IMR-90 (cell line): ENCODE data around the gene DHRS13. TPM values are rescaled to one million over a fixed set of nuclear protein-coding genes. Genes with fewer than 3 reads are reported as not detected.

Experiments used
- ATAC-seq: fragments of 200-7000 bp; cut with Tn5 transposase; 2 replicates; pipeline ENCODE4 v1.9.1; 2020; ENCODE audit warnings: low read depth, mild to moderate bottlenecking, moderate library complexity
- BruUV-seq: library from RNA; stranded (reverse); fragments of 400-500 nt; replicated peaks from 2 replicates; lab custom pipeline; 2021; lab: Mats Ljungman, UMichigan
- CTCF ChIA-PET: fragments of 300-600 bp; formaldehyde crosslinking; extraction: SDS; loops from one replicate; lab custom pipeline; 2021; ENCODE audit warnings: antibody characterized with exemption; lab: Yijun Ruan, JAX
- POLR2A ChIA-PET: fragments of 300-600 bp; sonication (Branson Sonifier 250); formaldehyde crosslinking; loops from one replicate; lab custom pipeline; 2022; ENCODE audit warnings: antibody characterized with exemption; ENCODE audit not compliant: unreplicated experiment; lab: Charles Lee
- DNase-seq: peaks from one replicate; pipeline ENCODE4 v3.0.0; 2013
- H2AFZ ChIP-seq: replicated peaks from 2 replicates; pipeline ENCODE3; 2013; ENCODE audit warnings: low read length, mild to moderate bottlenecking; ENCODE audit not compliant: poor library complexity
- H2AK5ac ChIP-seq: 2 replicates; pipeline ENCODE4 v1.6.1; 2013; ENCODE audit warnings: low read depth, low read length, inconsistent platforms
- H2AK9ac ChIP-seq: replicated peaks from 2 replicates; pipeline ENCODE3; 2013; ENCODE audit warnings: mild to moderate bottlenecking, low read depth, low read length, moderate library complexity; ENCODE audit not compliant: poor library complexity
- H2BK120ac ChIP-seq: 2 replicates; pipeline ENCODE4 v1.6.1; 2013; ENCODE audit warnings: low read depth, low read length, inconsistent platforms
- H2BK15ac ChIP-seq: 3 replicates; pipeline ENCODE4 v1.6.1; 2013; ENCODE audit warnings: low read depth, low read length, inconsistent platforms
- H2BK20ac ChIP-seq: 2 replicates; pipeline ENCODE4 v1.6.1; 2013; ENCODE audit warnings: low read depth, mild to moderate bottlenecking, inconsistent platforms, low read length, moderate library complexity
- H2BK5ac ChIP-seq: 2 replicates; pipeline ENCODE4 v1.6.1; 2013; ENCODE audit warnings: mild to moderate bottlenecking, low read depth, low read length, inconsistent platforms; ENCODE audit not compliant: poor library complexity, severe bottlenecking
- H3K14ac ChIP-seq: replicated peaks from 2 replicates; pipeline ENCODE4 v1.6.1; 2013; ENCODE audit warnings: low read depth, low read length, inconsistent platforms
- H3K18ac ChIP-seq: 2 replicates; pipeline ENCODE4 v1.6.1; 2013; ENCODE audit warnings: low read depth, low read length, control low read depth
- H3K23ac ChIP-seq: 2 replicates; pipeline ENCODE4 v1.6.1; 2013; ENCODE audit warnings: low read depth, low read length, inconsistent platforms
- H3K27ac ChIP-seq: 2 replicates; pipeline ENCODE4 v1.5.1; 2013; ENCODE audit warnings: mild to moderate bottlenecking, control low read depth, low read length; ENCODE audit not compliant: insufficient read depth
- H3K27me3 ChIP-seq: 2 replicates; pipeline ENCODE4 v1.6.1; 2013; ENCODE audit warnings: low read length; ENCODE audit not compliant: control insufficient read depth, insufficient read depth
- H3K36me3 ChIP-seq: 2 replicates; pipeline ENCODE4 v1.6.1; 2013; ENCODE audit warnings: low read length, mixed read lengths; ENCODE audit not compliant: control insufficient read depth, insufficient read depth
- H3K4ac ChIP-seq: 2 replicates; pipeline ENCODE4 v1.6.1; 2013; ENCODE audit warnings: low read depth, low read length, inconsistent platforms
- H3K4me1 ChIP-seq: 2 replicates; pipeline ENCODE4 v1.6.1; 2013; ENCODE audit warnings: low read length, mixed read lengths; ENCODE audit not compliant: control insufficient read depth, insufficient read depth
- H3K4me2 ChIP-seq: 2 replicates; pipeline ENCODE4 v1.6.1; 2013; ENCODE audit warnings: low read depth, mild to moderate bottlenecking, control low read depth, low read length, moderate library complexity
- H3K4me3 ChIP-seq: 2 replicates; pipeline ENCODE4 v1.5.1; 2013; ENCODE audit warnings: low read depth, mild to moderate bottlenecking, control low read depth, low read length, moderate library complexity; ENCODE audit not compliant: insufficient read depth
- H3K56ac ChIP-seq: 2 replicates; pipeline ENCODE4 v1.6.1; 2013; ENCODE audit warnings: low read length, inconsistent platforms; ENCODE audit not compliant: insufficient read depth; ENCODE audit errors: extremely low read depth
- H3K79me1 ChIP-seq, 2 experiments: 2 replicates each; pipeline ENCODE4 v1.6.1; 2013; ENCODE audit warnings: low read length in 2 of 2, inconsistent platforms in 1 of 2, low read depth in 1 of 2
- H3K9ac ChIP-seq: 2 replicates; pipeline ENCODE4 v1.6.1; 2013; ENCODE audit warnings: low read depth, low read length, control low read depth
- H3K9me1 ChIP-seq: 2 replicates; pipeline ENCODE4 v1.6.1; 2013; ENCODE audit warnings: low read length, inconsistent platforms; ENCODE audit not compliant: insufficient read depth
- H3K9me3 ChIP-seq: 2 replicates; pipeline ENCODE4 v1.6.1; 2013; ENCODE audit warnings: low read length; ENCODE audit not compliant: control insufficient read depth, insufficient read depth
- H4K20me1 ChIP-seq: 2 replicates; pipeline ENCODE4 v1.6.1; 2013; ENCODE audit warnings: low read length, inconsistent platforms; ENCODE audit not compliant: insufficient read depth
- H4K5ac ChIP-seq: 2 replicates; pipeline ENCODE4 v1.6.1; 2013; ENCODE audit warnings: mild to moderate bottlenecking, low read depth, low read length, control low read depth
- H4K8ac ChIP-seq, 2 experiments: 2 replicates each; pipeline ENCODE4 v1.6.1; 2013; ENCODE audit warnings: low read depth in 2 of 2, low read length in 2 of 2, control low read depth in 1 of 2, inconsistent platforms in 1 of 2
- H4K91ac ChIP-seq: 2 replicates; pipeline ENCODE4 v1.6.1; 2013; ENCODE audit warnings: low read depth, low read length, inconsistent platforms; ENCODE audit not compliant: insufficient read depth
- CEBPB ChIP-seq: IDR thresholded peaks from 2 replicates; pipeline ENCODE4 v1.6.1; 2012; ENCODE audit warnings: low read depth, low read length, improper control_type of control experiment
- CHD1 ChIP-seq: IDR thresholded peaks from 2 replicates; pipeline ENCODE4 v1.6.1; 2012; ENCODE audit warnings: low read depth, low read length, improper control_type of control experiment
- CTCF ChIP-seq: conservative IDR thresholded peaks from 2 replicates; pipeline ENCODE4 v1.5.1; 2012; ENCODE audit warnings: mild to moderate bottlenecking, low read depth, low read length, improper control_type of control experiment
- ELK1 ChIP-seq: fragments of 150-350 bp; IDR thresholded peaks from 2 replicates; pipeline ENCODE4 v1.6.1; 2016; ENCODE audit warnings: low read depth, mild to moderate bottlenecking, low read length, moderate library complexity, borderline replicate concordance
- MAFK ChIP-seq: IDR thresholded peaks from 2 replicates; pipeline ENCODE4 v1.6.1; 2012; ENCODE audit warnings: low read depth, low read length, improper control_type of control experiment
- MAZ ChIP-seq: IDR thresholded peaks from 2 replicates; pipeline ENCODE4 v1.6.1; 2012; ENCODE audit warnings: low read depth, mild to moderate bottlenecking, low read length, improper control_type of control experiment, moderate library complexity, borderline replicate concordance
- MXI1 ChIP-seq: IDR thresholded peaks from 2 replicates; pipeline ENCODE4 v1.6.1; 2012; ENCODE audit warnings: low read depth, mild to moderate bottlenecking, low read length, moderate library complexity, borderline replicate concordance
- NFE2L2 ChIP-seq: fragments of 150-350 bp; IDR thresholded peaks from 2 replicates; pipeline ENCODE4 v1.6.1; 2016; ENCODE audit warnings: low read depth, mild to moderate bottlenecking, low read length
- POLR2A ChIP-seq: IDR thresholded peaks from 2 replicates; pipeline ENCODE4 v1.6.1; 2012; ENCODE audit warnings: mild to moderate bottlenecking, low read depth, low read length
- RAD21 ChIP-seq: IDR thresholded peaks from 2 replicates; pipeline ENCODE4 v1.6.1; 2012; ENCODE audit warnings: low read length, improper control_type of control experiment
- RCOR1 ChIP-seq: IDR thresholded peaks from 2 replicates; pipeline ENCODE4 v1.6.1; 2012; ENCODE audit warnings: mild to moderate bottlenecking, low read length, improper control_type of control experiment; ENCODE audit not compliant: insufficient replicate concordance
- RFX5 ChIP-seq: IDR thresholded peaks from 2 replicates; pipeline ENCODE4 v1.8.0; 2012; ENCODE audit warnings: low read depth, mild to moderate bottlenecking, low read length, moderate library complexity
- USF2 ChIP-seq: fragments of 150-350 bp; IDR thresholded peaks from 2 replicates; pipeline ENCODE4 v1.6.1; 2017; ENCODE audit warnings: mild to moderate bottlenecking, antibody characterized with exemption, low read length, low read depth
- WGBS, 2 experiments: methylation state at CpG; one replicate each; pipeline versions ENCODE4 v1.1.5 to v1.1.7; 2013; ENCODE audit warnings: missing lambda C conversion rate in 2 of 2; ENCODE audit not compliant: insufficient read length in 1 of 2; ENCODE audit errors: extremely low coverage in 2 of 2; 5-methylcytosine and 5-hydroxymethylcytosine counted together
- dilution Hi-C: fragments of 300-500 bp; cut with HindIII; formaldehyde crosslinking; loops from one replicate; pipeline ENCODE4 v1.14.3; 2018; ENCODE audit warnings: low sequenced_read_pairs; ENCODE audit not compliant: unreplicated experiment
- in situ Hi-C: fragments of 300-500 bp; cut with MboI; formaldehyde crosslinking; loops from 3 replicates; pipeline ENCODE4 v1.14.3; 2019; ENCODE audit warnings: low sequenced_read_pairs, inconsistent platforms, mixed read lengths
- intact Hi-C: fragments of 100-400 bp; cut with micrococcal nuclease; formaldehyde crosslinking; loops from 2 replicates; pipeline ENCODE4 v1.10.0; 2022
- polyA plus RNA-seq, 3 experiments: library from polyadenylated mRNA; depleted of rRNA; stranded (reverse); fragments of >200 nt; gene quantifications; 2 replicates each; pipeline ENCODE4 v1.2.3, GENCODE V29; 2012; ENCODE audit warnings: low replicate concordance in 1 of 3
- total RNA-seq: library from RNA; depleted of rRNA; stranded (reverse); fragments of >200 nt; gene quantifications from 2 replicates; pipeline ENCODE4 v1.2.3, GENCODE V29; 2012

Gene DHRS13
- total and polyA plus RNA-seq, 2 of the 4 experiments (the other 2 are of a cell fraction): 2.7 to 3.9 TPM

GRCh38 chr17:28948873-28949184 lies 46.0 kb upstream of the DHRS13 start:
- Histone ChIP-seq H3K18ac (peak overlapping the region; percentile 18; the same call in 1 of the 2 replicates), H3K56ac (peak overlapping the region; percentile 81; the same call in 1 of the 2 replicates), H3K4me1 (peaks cover 13% of the 10 kb centered on the region), H3K4ac (peak overlapping the region; percentile 80), H3K4me3 (peak overlapping the region; percentile 92), H4K91ac (peak overlapping the region; percentile 57), H2BK20ac (no peak overlapping the region), H3K27me3 (no peaks in the 10 kb centered on the region), H2BK15ac (no peak overlapping the region), H3K79me1 (peaks cover 7 to 49% of the 10 kb centered on the region in 2 experiments; a peak in 3 of 4 replicates), H4K20me1 (peaks cover 58% of the 10 kb centered on the region), H3K27ac (peak overlapping the region; percentile 91), H3K36me3 (no peaks in the 10 kb centered on the region; the same call in 1 of the 2 replicates), H4K5ac (peak overlapping the region; percentile 24; the same call in 1 of the 2 replicates), H4K8ac (peak overlapping the region; percentile 14 to 86; a peak in 2 of 4 replicates), H2AK9ac (peak overlapping the region; percentile 98), H2AFZ (peak overlapping the region; percentile 79), H2BK120ac (peak overlapping the region; percentile 17; the same call in 1 of the 2 replicates), H3K14ac (peak overlapping the region; percentile 81), H2BK5ac (peak overlapping the region; percentile 72), H3K4me2 (peak overlapping the region; percentile 84), H3K9me1 (peaks cover 20% of the 10 kb centered on the region), H3K23ac (peak overlapping the region; percentile 82), H2AK5ac (peak overlapping the region; percentile 44; the same call in 1 of the 2 replicates), H3K9me3 (no peaks in the 10 kb centered on the region), H3K9ac (peak overlapping the region; percentile 91)
- CTCF ChIA-PET: interaction anchor here (0.9 to 1.0 kb wide), 2 partner anchors 40 to 199 kb away, joined by 3 read pairs; no protein-coding TSS in a partner anchor
- WGBS, 2 experiments: 0% methylated on average over 5 of the region's 15 CpGs; no CpG with 5 or more reads in 1 of the 2 experiments
- intact Hi-C loops (loop anchor here (5.0 kb wide), 1 partner anchor 42 kb away; no protein-coding TSS in a partner anchor), in situ Hi-C loops (no loop called here), dilution Hi-C loops (no loop called here)
- BruUV-seq: no TSS peak
- no peak for ATAC-seq
- no peak for TF ChIP-seq POLR2A
- no peak for TF ChIP-seq USF2
- TF ChIP-seq MAFK: no peak
- no peak for TF ChIP-seq CTCF
- TF ChIP-seq RAD21: no peak; the same call in 1 of the 2 replicates
- TF ChIP-seq RFX5: no peak
- no peak for TF ChIP-seq NFE2L2
- no peak for TF ChIP-seq MXI1
- no peak for TF ChIP-seq ELK1
- no peak for TF ChIP-seq MAZ
- TF ChIP-seq CEBPB: no peak
- TF ChIP-seq RCOR1: no peak
- no peak for TF ChIP-seq CHD1
- DNase-seq: peak; percentile 34
- POLR2A ChIA-PET: no interaction called here
